ENCODE data around the gene ZNF618. TPM values are rescaled to one million over a fixed set of nuclear protein-coding genes. Genes with fewer than 3 reads are reported as not detected.
A peak's percentile ranks its signal among the peaks of the same experiment; 100 is the strongest.

Gene ZNF618
- total and polyA plus RNA-seq, 8 donors: 1.2 to 19.8 (median 5.3) TPM

DNA sequence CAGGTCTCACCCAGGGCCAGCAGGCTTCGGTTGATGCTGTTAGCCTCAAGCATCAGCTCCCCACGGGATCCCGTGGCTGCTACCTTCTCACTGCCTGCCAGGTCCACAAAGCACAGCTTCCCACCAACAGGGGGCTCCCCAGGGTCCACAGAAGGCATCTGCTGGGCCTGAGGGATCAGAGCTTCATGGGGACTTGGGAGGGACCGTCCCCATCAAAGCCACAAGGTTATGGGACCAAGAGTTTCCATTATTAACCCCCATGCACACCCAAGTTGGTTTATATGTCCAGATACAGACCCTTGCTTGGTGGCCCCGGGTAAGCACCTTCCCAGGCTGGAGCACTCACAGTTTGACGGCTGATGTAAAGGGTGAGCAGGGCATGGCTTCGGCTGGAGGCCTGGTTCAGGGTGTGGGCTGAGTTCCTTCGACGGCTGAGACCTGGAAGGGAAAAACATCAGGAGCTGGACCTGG is 220.0 kb downstream of the ZNF618 start:
- Histone ChIP-seq H3K4me1 (peaks cover 7 to 31% (median 27%) of the 10 kb centered on the region in 4 donors), H3K9me3 (no peaks in the 10 kb centered on the region), H3K4me3 (no peak overlapping the region), H3K36me3 (peaks cover 0 to 23% (median 16%) of the 10 kb centered on the region in 4 donors), H3K27ac (no peak overlapping the region), H3K27me3 (peaks cover 0 to 35% (median 8%) of the 10 kb centered on the region in 3 donors)
- intact Hi-C loops (cut with DNase I; ENCODE audit: low total_unique reads): no loop called here
- TF ChIP-seq, protein P1, sequence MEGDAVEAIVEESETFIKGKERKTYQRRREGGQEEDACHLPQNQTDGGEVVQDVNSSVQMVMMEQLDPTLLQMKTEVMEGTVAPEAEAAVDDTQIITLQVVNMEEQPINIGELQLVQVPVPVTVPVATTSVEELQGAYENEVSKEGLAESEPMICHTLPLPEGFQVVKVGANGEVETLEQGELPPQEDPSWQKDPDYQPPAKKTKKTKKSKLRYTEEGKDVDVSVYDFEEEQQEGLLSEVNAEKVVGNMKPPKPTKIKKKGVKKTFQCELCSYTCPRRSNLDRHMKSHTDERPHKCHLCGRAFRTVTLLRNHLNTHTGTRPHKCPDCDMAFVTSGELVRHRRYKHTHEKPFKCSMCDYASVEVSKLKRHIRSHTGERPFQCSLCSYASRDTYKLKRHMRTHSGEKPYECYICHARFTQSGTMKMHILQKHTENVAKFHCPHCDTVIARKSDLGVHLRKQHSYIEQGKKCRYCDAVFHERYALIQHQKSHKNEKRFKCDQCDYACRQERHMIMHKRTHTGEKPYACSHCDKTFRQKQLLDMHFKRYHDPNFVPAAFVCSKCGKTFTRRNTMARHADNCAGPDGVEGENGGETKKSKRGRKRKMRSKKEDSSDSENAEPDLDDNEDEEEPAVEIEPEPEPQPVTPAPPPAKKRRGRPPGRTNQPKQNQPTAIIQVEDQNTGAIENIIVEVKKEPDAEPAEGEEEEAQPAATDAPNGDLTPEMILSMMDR (IDR thresholded peaks at IDR 0.05): no peak
- TF ChIP-seq POLR2AphosphoS5 (IDR thresholded peaks at IDR 0.05) (no peak), POLR2A (IDR thresholded peaks at IDR 0.05) (no peak), EP300 (IDR thresholded peaks at IDR 0.05) (no peak)
- DNase-seq: peak in 1 of 2 donors; percentile 38
- WGBS, 5 donors: 73 to 82% (median 81%) methylated on average over 9 of the region's 9 CpGs

DNA sequence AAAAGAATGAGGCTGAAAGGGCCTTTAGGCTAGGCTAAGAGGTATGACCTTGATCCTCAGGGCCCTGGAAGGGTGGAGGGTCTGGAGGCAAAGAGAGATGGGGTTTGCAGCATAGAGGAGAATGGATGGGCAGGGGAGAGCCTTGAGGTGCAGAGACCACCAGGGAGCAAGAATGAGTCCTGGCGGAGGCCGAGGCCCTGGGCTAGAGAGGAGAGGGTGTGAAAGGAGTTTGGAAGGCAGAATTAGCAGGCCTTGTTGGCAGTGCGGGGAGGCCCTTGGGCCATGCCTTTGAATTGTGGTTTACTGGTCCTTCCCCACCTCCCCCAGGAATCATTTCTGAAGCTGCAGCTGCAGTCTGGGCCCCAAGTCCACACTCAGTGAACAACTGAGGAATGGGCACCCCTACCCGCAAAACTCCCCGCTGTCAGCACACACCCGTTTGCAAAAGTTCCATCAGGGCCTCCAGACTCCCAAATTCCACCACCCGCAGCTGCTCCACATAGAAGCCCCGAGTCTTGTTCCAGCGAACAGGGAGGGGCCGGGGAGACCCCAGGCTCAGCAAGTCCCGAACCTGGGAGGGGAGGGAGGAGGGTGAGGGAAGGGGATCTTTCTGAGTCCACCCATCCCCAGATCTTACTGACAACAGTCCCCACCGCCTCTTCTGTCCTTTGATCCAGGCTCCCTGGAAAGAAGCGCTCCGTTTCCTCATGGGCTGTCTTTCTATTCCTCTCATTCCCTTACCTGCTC is 220.9 kb downstream of the ZNF618 start:
- intact Hi-C loops (cut with DNase I; ENCODE audit: low total_unique reads): no loop called here
- DNase-seq: no peak
- H3K9me3 ChIP-seq: peaks cover 0 to 4% (median 4%) of the 10 kb centered on the region in 4 donors
- H3K36me3 ChIP-seq: peaks cover 0 to 23% (median 16%) of the 10 kb centered on the region in 4 donors
- WGBS, 5 donors: 64 to 76% (median 69%) methylated on average over 5 to 14 of the region's 14 CpGs
- TF ChIP-seq POLR2AphosphoS5 (IDR thresholded peaks at IDR 0.05) (no peak), EP300 (IDR thresholded peaks at IDR 0.05) (no peak), POLR2A (IDR thresholded peaks at IDR 0.05) (no peak)
- TF ChIP-seq, protein P1 (IDR thresholded peaks at IDR 0.05): no peak
- H3K4me3 ChIP-seq: peak overlapping the region in 3 of 4 donors; percentile 49 to 73 (median 51)
- H3K4me1 ChIP-seq: peaks cover 7 to 31% (median 27%) of the 10 kb centered on the region in 4 donors
- peaks cover 0 to 35% (median 8%) of the 10 kb centered on the region in 3 donors for H3K27me3 ChIP-seq
- H3K27ac ChIP-seq: no peak overlapping the region

GRCh38 chr9:114097613-114098020 is 221.5 kb downstream of the ZNF618 start:
- peak overlapping the region in 4 of 5 donors; percentile 32 to 62 (median 52) for H3K27ac ChIP-seq
- TF ChIP-seq EP300 (IDR thresholded peaks at IDR 0.05) (no peak), POLR2A (IDR thresholded peaks at IDR 0.05) (no peak), POLR2AphosphoS5 (IDR thresholded peaks at IDR 0.05) (no peak)
- TF ChIP-seq, protein P1 (IDR thresholded peaks at IDR 0.05): no peak
- H3K4me1 ChIP-seq: peaks cover 7 to 31% (median 27%) of the 10 kb centered on the region in 4 donors
- H3K27me3 ChIP-seq: peaks cover 0 to 35% (median 8%) of the 10 kb centered on the region in 3 donors
- H3K36me3 ChIP-seq: peaks cover 0 to 18% (median 15%) of the 10 kb centered on the region in 4 donors
- H3K9me3 ChIP-seq: peaks cover 0 to 10% (median 7%) of the 10 kb centered on the region in 4 donors
- intact Hi-C loops (cut with DNase I; ENCODE audit: low total_unique reads): no loop called here
- 10 to 28% (median 13%) methylated on average over 9 to 18 of the region's 18 CpGs for WGBS, 5 donors
- peak overlapping the region; percentile 49 to 73 (median 54) for H3K4me3 ChIP-seq
- DNase-seq: peak; percentile 63 to 76

- Histone ChIP-seq H3K27ac (peak overlapping the region; percentile 32 to 62 (median 48)), H3K36me3 (peaks cover 0 to 12% (median 11%) of the 10 kb centered on the region in 4 donors), H3K4me3 (peak overlapping the region; percentile 49 to 73 (median 54)), H3K4me1 (peaks cover 7 to 31% (median 27%) of the 10 kb centered on the region in 4 donors), H3K27me3 (peaks cover 0 to 35% (median 8%) of the 10 kb centered on the region in 3 donors), H3K9me3 (peaks cover 0 to 10% (median 7%) of the 10 kb centered on the region in 4 donors)
- WGBS, 5 donors: 0 to 3% (median 1%) methylated on average over 3 to 76 of the region's 77 CpGs
- intact Hi-C loops (cut with DNase I; ENCODE audit: low total_unique reads): no loop called here
- peak; percentile 83 to 92 for DNase-seq
- TF ChIP-seq, protein P1 (IDR thresholded peaks at IDR 0.05): no peak
- no peak for TF ChIP-seq POLR2AphosphoS5 (IDR thresholded peaks at IDR 0.05)
- TF ChIP-seq POLR2A (IDR thresholded peaks at IDR 0.05): no peak
- no peak for TF ChIP-seq EP300 (IDR thresholded peaks at IDR 0.05)
These were observed 222.2 kb downstream of the ZNF618 start for GRCh38 chr9:114098021-114098935.

All from stomach (tissue), 9 donors.